Thyroid gland (tissue), 4 donors: ENCODE results near the gene BAK1.

Experiments used
- CTCF ChIP-seq, 6 experiments: fragments of 200-600 bp in 3 of 6; fragments of 450-650 bp in 3 of 6; sonication (generic) in 3 of 6; IDR thresholded peaks; one replicate each; pipeline ENCODE4 v1.5.1; 2016 to 2019; ENCODE audit warnings: antibody characterized with exemption in 6 of 6, mild to moderate bottlenecking in 2 of 6, inconsistent platforms in 1 of 6, moderate library complexity in 1 of 6
- POLR2A ChIP-seq, 2 donors: fragments of 450-650 bp; IDR thresholded peaks; one replicate each; pipeline ENCODE4 v1.6.1; 2017; ENCODE audit warnings: antibody characterized with exemption in 2 of 2, mild to moderate bottlenecking in 2 of 2, moderate library complexity in 1 of 2

- no peak for TF ChIP-seq CTCF (IDR thresholded peaks at IDR 0.05)
- no peak for TF ChIP-seq POLR2A (IDR thresholded peaks at IDR 0.05)
Observed at GRCh38 chr6:33602180-33602579, 22.1 kb upstream of the BAK1 start.
